ENCODE results near the gene AMACR. TPM values are rescaled to one million over a fixed set of nuclear protein-coding genes. Genes with fewer than 3 reads are reported as not detected.

AMACR gene
- total and polyA plus RNA-seq, 2 of the 13 experiments (the other 11 are each of a cell fraction or from before 2014, with no cell fraction given): 8.9 to 19.7 TPM

DNA sequence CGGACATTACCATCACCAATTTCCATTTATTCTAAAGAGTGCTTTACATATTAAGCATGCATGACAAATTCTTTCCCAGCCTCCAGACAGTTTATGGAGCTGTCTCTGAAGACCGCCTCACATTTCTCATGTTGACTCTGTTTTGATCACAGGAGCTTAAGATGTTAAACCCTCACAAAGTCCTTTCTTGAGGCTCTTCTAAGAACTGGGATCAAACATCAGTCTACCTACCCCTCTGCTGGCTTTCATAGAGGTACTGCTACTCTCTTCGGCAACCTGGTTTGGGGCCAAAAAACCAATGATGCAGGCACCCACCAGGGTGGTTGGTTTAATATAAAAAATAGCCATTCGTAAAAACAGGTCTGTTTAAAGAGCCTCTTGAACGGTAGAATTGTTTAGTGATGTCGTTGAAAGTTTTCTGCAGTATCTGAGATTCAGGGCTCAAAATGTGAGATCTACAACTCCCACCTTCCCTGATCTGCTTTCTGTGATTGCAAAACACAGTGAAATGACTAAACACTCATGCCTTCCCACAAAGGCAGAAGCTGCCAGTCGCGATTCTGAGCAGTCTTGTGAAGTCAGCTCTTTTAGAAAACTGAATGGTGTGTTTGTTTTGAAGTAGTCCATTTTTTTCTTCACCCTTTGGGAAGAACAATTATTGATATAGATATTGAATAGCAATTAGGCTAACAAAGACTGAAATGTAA lies 68.1 kb downstream of the AMACR start:
- 6% methylated on average over 8 of the region's 8 CpGs for WGBS (ENCODE audit: low lambda C conversion rate)
- in situ Hi-C loops (cut with HindIII; ENCODE audit: extremely low pct_ligation_motif_present, low pct_unique_long_range_greater_than_20kb) (loop anchor here (5.0 to 10.0 kb wide), 2 partner anchors 355 to 502 kb away; no protein-coding TSS in a partner anchor), intact Hi-C loops (cut with micrococcal nuclease; ENCODE audit: unreplicated experiment) (loop anchor here (10.0 kb wide), 1 partner anchor 125 kb away; no protein-coding TSS in a partner anchor)
- Histone ChIP-seq H3K4me2 (ENCODE audit: low read depth, low read length) (no peak overlapping the region), H2AFZ (ENCODE audit: low read length) (no peak overlapping the region), H3K9ac (ENCODE audit: insufficient read depth, low read depth, low read length) (no peak overlapping the region), H3K36me3 (replicated peaks in 1 of 2; ENCODE audit: control insufficient read depth in 1 of 2, insufficient read depth in 2 of 2, low read length in 2 of 2) (no peaks in the 10 kb centered on the region), H4K20me1 (ENCODE audit: insufficient read depth, low read length) (no peaks in the 10 kb centered on the region), H3K27me3 (ENCODE audit: control insufficient read depth in 1 of 2, insufficient read depth in 2 of 2, low read length in 2 of 2) (peaks cover 1 to 15% of the 10 kb centered on the region in 2 experiments; a peak in 3 of 5 replicates), H3K4me1 (ENCODE audit: insufficient read depth, low read length) (no peaks in the 10 kb centered on the region), H3K4me3 (replicated peaks in 1 of 3; ENCODE audit: insufficient read depth in 1 of 3, low read depth in 2 of 3, low read length in 3 of 3) (no peak overlapping the region), H3K27ac (ENCODE audit: extremely low read length, insufficient read depth, low read length) (no peak overlapping the region), H3K79me2 (ENCODE audit: insufficient read depth, low read length) (no peaks in the 10 kb centered on the region), H3K9me3 (ENCODE audit: low read length) (no peaks in the 10 kb centered on the region)
- CTCF ChIA-PET (ENCODE audit: low intra/inter-chr PET ratio, low total read pairs): no interaction called here
- no TSS peak for BruUV-seq (replicated peaks)
- no peak for FAIRE-seq
- ATAC-seq: no peak
- POLR2A ChIA-PET: no interaction called here
- no peak for TF ChIP-seq ZBTB20 (CRISPR knock-in tag; IDR thresholded peaks at IDR 0.05; ENCODE audit: borderline replicate concordance, low read depth)
- TF ChIP-seq ZNF17 (CRISPR knock-in tag; IDR thresholded peaks at IDR 0.05): no peak
- TF ChIP-seq, protein P1, sequence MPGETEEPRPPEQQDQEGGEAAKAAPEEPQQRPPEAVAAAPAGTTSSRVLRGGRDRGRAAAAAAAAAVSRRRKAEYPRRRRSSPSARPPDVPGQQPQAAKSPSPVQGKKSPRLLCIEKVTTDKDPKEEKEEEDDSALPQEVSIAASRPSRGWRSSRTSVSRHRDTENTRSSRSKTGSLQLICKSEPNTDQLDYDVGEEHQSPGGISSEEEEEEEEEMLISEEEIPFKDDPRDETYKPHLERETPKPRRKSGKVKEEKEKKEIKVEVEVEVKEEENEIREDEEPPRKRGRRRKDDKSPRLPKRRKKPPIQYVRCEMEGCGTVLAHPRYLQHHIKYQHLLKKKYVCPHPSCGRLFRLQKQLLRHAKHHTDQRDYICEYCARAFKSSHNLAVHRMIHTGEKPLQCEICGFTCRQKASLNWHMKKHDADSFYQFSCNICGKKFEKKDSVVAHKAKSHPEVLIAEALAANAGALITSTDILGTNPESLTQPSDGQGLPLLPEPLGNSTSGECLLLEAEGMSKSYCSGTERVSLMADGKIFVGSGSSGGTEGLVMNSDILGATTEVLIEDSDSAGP (CRISPR knock-in tag; IDR thresholded peaks at IDR 0.05; ENCODE audit: borderline replicate concordance): no peak
- TF ChIP-seq ZSCAN20 (CRISPR knock-in tag; IDR thresholded peaks at IDR 0.05; ENCODE audit: borderline replicate concordance): no peak
- TF ChIP-seq ATF1 (CRISPR knock-in tag; IDR thresholded peaks at IDR 0.05): no peak
- no peak for TF ChIP-seq MBNL3 (CRISPR knock-in tag; conservative IDR thresholded peaks at IDR 0.05)
- TF ChIP-seq, protein P2, sequence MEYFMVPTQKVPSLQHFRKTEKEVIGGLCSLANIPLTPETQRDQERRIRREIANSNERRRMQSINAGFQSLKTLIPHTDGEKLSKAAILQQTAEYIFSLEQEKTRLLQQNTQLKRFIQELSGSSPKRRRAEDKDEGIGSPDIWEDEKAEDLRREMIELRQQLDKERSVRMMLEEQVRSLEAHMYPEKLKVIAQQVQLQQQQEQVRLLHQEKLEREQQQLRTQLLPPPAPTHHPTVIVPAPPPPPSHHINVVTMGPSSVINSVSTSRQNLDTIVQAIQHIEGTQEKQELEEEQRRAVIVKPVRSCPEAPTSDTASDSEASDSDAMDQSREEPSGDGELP (IDR thresholded peaks at IDR 0.05; ENCODE audit: borderline replicate concordance, low read depth): no peak
- TF ChIP-seq, protein P3, sequence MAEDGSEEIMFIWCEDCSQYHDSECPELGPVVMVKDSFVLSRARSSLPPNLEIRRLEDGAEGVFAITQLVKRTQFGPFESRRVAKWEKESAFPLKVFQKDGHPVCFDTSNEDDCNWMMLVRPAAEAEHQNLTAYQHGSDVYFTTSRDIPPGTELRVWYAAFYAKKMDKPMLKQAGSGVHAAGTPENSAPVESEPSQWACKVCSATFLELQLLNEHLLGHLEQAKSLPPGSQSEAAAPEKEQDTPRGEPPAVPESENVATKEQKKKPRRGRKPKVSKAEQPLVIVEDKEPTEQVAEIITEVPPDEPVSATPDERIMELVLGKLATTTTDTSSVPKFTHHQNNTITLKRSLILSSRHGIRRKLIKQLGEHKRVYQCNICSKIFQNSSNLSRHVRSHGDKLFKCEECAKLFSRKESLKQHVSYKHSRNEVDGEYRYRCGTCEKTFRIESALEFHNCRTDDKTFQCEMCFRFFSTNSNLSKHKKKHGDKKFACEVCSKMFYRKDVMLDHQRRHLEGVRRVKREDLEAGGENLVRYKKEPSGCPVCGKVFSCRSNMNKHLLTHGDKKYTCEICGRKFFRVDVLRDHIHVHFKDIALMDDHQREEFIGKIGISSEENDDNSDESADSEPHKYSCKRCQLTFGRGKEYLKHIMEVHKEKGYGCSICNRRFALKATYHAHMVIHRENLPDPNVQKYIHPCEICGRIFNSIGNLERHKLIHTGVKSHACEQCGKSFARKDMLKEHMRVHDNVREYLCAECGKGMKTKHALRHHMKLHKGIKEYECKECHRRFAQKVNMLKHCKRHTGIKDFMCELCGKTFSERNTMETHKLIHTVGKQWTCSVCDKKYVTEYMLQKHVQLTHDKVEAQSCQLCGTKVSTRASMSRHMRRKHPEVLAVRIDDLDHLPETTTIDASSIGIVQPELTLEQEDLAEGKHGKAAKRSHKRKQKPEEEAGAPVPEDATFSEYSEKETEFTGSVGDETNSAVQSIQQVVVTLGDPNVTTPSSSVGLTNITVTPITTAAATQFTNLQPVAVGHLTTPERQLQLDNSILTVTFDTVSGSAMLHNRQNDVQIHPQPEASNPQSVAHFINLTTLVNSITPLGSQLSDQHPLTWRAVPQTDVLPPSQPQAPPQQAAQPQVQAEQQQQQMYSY (CRISPR knock-in tag; IDR thresholded peaks at IDR 0.05): no peak
- TF ChIP-seq, protein P4, sequence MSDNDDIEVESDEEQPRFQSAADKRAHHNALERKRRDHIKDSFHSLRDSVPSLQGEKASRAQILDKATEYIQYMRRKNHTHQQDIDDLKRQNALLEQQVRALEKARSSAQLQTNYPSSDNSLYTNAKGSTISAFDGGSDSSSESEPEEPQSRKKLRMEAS (IDR thresholded peaks at IDR 0.05): no peak
- TF ChIP-seq PAF1 (CRISPR knock-in tag; IDR thresholded peaks at IDR 0.05): no peak
- TF ChIP-seq ZNF329 (CRISPR knock-in tag; IDR thresholded peaks at IDR 0.05; ENCODE audit: low read depth): no peak
- no peak for TF ChIP-seq RBAK (CRISPR knock-in tag; IDR thresholded peaks at IDR 0.05)
- no peak for TF ChIP-seq RXRB (CRISPR knock-in tag; IDR thresholded peaks at IDR 0.05; ENCODE audit: borderline replicate concordance)
- no peak for TF ChIP-seq ZKSCAN8 (CRISPR knock-in tag; IDR thresholded peaks at IDR 0.05; ENCODE audit: borderline replicate concordance)
- no peak for TF ChIP-seq FOXK1 (CRISPR knock-in tag; IDR thresholded peaks at IDR 0.05; ENCODE audit: borderline replicate concordance, low read depth)
- no peak for DNase-seq (ENCODE audit: low spot score)
